Lower leg skin (tissue), 4 donors: ENCODE measurements around the gene TTYH2. TPM values are rescaled to one million over a fixed set of nuclear protein-coding genes. Genes with fewer than 3 reads are reported as not detected.

Experiments
- DNase-seq, 2 donors: peaks; one replicate each; pipeline ENCODE4 v3.0.0-alpha.2; 2019; ENCODE audit warnings: low spot score in 2 of 2
- H3K4me3 ChIP-seq: fragments of 200-600 bp; sonication (generic); 2 replicates; pipeline ENCODE4 v1.5.1; 2017; ENCODE audit warnings: mild to moderate bottlenecking, low read depth; ENCODE audit not compliant: poor library complexity, severe bottlenecking
- CTCF ChIP-seq, 3 donors: fragments of 450-650 bp; IDR thresholded peaks; one replicate each; pipeline ENCODE4 v1.5.1; 2016; ENCODE audit warnings: antibody characterized with exemption in 3 of 3, mild to moderate bottlenecking in 3 of 3, moderate library complexity in 2 of 3
- POLR2A ChIP-seq, 2 donors: fragments of 450-650 bp; IDR thresholded peaks; one replicate each; pipeline ENCODE4 v1.6.1; 2016 to 2017; ENCODE audit warnings: antibody characterized with exemption in 2 of 2, mild to moderate bottlenecking in 1 of 2, moderate library complexity in 1 of 2
- WGBS, 2 donors: methylation state at CpG; one replicate each; pipeline ENCODE4 v1.1.5; 2018; 5-methylcytosine and 5-hydroxymethylcytosine counted together
- intact Hi-C: fragments of 100-400 bp; cut with DNase I; formaldehyde crosslinking; loops from one replicate; pipeline ENCODE4 v1.15.0; 2023; ENCODE audit warnings: low total_unique reads
- total RNA-seq, 4 donors: library from RNA; depleted of rRNA; stranded (reverse); fragments of >200 nt; gene quantifications; one replicate each; pipeline ENCODE4 v1.1.0, GENCODE V29; 2016

Gene TTYH2
- total RNA-seq, 4 donors from 2014 or later, result 4.3 to 12.7 (median 8.6) TPM

DNA sequence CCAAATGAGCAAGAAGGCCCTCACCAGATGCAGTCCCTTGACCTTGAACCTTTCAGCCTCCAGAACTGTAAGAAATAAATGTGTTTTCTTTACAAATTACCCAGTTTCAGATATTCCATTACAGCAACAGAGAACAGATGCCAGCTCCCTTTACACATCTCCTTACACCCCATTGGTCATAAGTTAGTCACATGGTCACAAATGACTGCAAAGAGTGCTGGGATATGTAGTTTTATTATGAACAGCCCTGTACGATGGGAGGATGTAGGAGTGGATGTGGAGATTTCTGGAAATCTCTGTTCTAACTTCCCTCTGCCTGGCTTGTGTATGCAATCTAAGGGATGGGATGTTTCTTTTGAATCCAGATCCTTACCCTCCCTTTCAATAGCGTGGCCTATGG is 23.2 kb upstream of the TTYH2 start:
- intact Hi-C loops, result no loop called here
- WGBS, 2 donors, result 60 to 61% methylated on average over 2 of the region's 2 CpGs
- TF ChIP-seq POLR2A (IDR thresholded peaks at IDR 0.05), result no peak
- TF ChIP-seq CTCF (IDR thresholded peaks at IDR 0.05), result no peak
- no peak for DNase-seq
- H3K4me3 ChIP-seq, result no peak overlapping the region

DNA sequence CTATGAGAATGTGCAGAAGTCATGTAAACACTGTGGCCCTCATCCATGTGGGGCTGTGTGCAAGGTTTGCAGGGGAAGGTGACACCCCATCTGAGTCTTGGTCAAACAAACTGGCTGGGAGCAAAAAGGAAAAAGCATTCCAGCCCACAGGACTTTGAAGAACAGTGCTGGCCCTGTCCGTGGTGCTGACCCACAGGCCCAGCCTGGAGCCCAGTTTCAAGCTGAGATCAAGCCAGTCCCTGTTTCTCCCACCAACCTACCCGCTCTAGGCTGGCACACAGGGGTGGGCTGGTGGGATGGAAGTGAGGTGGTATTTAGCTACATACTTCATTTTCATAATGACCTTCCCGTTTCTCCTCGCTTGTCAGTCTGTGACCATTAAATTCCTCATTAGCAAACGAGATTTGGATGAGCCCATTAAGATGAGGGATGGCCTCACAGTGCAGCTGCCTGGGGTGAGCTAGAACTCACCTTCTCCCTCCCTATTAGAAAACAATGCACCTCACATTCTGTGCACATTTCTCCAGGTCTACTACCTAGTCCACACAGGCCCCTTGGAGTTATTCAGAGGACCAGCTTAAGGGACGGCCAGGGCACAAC is 22.5 kb upstream of the TTYH2 start:
- intact Hi-C loops, result no loop called here
- WGBS, 2 donors, result 61 to 64% methylated on average over 6 of the region's 6 CpGs
- H3K4me3 ChIP-seq, result no peak overlapping the region
- no peak for DNase-seq
- TF ChIP-seq CTCF (IDR thresholded peaks at IDR 0.05) (no peak), POLR2A (IDR thresholded peaks at IDR 0.05) (no peak)

- TF ChIP-seq POLR2A (IDR thresholded peaks at IDR 0.05) (no peak), CTCF (IDR thresholded peaks at IDR 0.05) (no peak)
- intact Hi-C loops, result no loop called here
- no peak overlapping the region for H3K4me3 ChIP-seq
- 23 to 40% methylated on average over 12 of the region's 12 CpGs for WGBS, 2 donors
- peak in 1 of 2 donors; percentile 73 for DNase-seq
Measured at GRCh38 chr17:74192950-74193781, 20.2 kb upstream of the TTYH2 start.

GRCh38 chr17:74194682-74195081 is 18.7 kb upstream of the TTYH2 start:
- 59 to 67% methylated on average over 9 of the region's 9 CpGs for WGBS, 2 donors
- H3K4me3 ChIP-seq, result no peak overlapping the region
- no peak for DNase-seq
- no peak for TF ChIP-seq CTCF (IDR thresholded peaks at IDR 0.05)
- no peak for TF ChIP-seq POLR2A (IDR thresholded peaks at IDR 0.05)
- intact Hi-C loops, result no loop called here

GRCh38 chr17:74196541-74197317 is 16.6 kb upstream of the TTYH2 start:
- 44 to 47% methylated on average over 26 to 28 of the region's 30 CpGs for WGBS, 2 donors
- intact Hi-C loops, result no loop called here
- DNase-seq, result no peak
- no peak for TF ChIP-seq CTCF (IDR thresholded peaks at IDR 0.05)
- TF ChIP-seq POLR2A (IDR thresholded peaks at IDR 0.05), result no peak
- H3K4me3 ChIP-seq, result no peak overlapping the region
